A204.1 (cell line): ENCODE results near the gene NCSTN.
"Not testable (repeated sequence)": the region's sequence is repeated elsewhere in the genome, so short reads cannot be mapped to it uniquely, and the experiment has no call there.

Experiments used
- FAIRE-seq: peaks from 2 replicates; lab custom pipeline; 2012; peaks lifted over from hg19 to GRCh38; lab: Jason Lieb, UNC

Gene NCSTN

GRCh38 chr1:160371756-160372155 lies 28.6 kb downstream of the NCSTN start:
- FAIRE-seq: no peak

DNA sequence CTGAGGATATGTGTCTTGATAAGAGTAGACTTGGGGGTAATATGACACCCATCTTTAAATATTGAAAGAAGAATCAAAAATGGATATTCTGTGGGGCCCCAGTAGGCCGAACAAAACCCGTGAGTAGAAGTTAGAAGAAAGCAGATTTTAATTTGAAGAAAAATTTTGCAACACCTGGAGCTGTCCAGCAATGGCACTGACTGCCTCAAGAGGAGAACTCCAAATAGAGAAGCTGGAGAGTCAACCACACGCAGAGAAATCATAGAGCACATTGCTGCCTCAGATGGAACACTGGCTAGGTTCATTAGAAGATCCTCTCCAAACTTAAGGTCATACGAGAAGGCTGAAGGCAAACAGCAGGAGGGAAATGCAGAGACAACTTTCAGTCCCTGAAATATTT lies 30.5 kb downstream of the NCSTN start:
- no peak for FAIRE-seq

GRCh38 chr1:160374306-160375110 lies 31.3 kb downstream of the NCSTN start:
- FAIRE-seq: no peak

DNA sequence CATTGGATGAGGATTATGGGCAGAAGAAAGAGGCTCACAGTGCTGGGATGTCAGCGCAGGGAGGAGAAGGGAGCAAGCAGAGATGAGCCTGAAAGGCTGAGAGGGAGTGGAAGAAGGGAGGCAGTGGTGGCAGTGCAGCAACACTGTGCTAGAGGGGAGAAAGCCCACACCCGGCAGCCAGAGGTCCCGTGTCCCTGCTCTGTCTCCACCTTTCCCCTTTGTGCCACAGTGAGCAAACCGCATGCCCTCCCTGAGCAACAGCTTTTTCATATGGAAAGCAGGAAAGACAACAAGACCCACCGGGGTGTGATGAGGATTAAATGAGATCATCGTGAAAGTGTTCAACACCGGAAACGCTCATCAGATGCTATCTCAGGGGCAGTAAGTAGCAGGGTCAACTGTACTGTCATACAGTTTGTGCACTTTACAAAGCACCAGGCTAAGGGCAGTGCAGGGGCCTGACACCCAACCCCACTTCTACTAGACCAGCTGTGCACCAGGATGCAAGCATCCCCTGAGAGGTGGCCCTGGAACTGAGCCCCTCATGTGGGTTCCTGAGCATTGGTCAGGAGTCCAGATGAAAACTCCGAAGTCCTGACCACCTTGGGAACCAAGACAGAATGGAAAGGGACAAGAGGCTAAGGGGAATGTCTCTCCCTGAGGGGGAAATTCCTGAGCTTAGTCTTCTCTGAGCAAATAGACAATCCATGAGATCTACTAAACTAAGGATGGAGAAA lies 32.8 kb downstream of the NCSTN start:
- FAIRE-seq: no peak

GRCh38 chr1:160376525-160377131 lies 33.4 kb downstream of the NCSTN start:
- peak; percentile 54 for FAIRE-seq

DNA sequence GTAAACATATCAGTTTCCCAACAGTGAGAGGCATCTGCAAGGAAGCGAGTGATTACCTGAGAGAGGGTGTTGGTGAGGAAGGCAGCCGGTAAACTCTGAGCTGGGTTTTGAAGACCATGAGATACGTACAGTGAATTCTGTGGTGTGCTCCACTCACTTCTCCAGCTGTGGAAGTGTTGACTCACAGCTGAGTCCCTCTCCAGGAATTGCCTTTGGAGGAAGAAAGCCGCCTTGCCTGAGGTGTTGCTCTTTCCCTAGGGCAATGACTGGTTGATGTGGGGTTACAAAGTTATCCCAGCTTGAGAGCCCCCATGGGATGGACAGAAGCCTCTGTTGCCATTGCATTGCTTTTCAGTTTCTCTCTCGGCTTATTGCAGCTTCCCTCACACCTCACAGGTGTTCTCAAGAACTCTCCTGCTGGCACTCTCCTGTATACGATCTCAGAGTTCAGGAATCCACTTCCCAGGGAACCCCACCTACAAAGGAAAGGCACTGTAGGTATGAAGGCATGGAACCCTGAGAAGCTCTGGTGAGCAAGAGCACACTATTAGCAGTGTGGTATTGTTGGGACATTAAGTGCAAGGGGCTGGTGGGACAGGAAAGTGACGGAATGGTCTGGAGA lies 34.5 kb downstream of the NCSTN start:
- FAIRE-seq: no peak

DNA sequence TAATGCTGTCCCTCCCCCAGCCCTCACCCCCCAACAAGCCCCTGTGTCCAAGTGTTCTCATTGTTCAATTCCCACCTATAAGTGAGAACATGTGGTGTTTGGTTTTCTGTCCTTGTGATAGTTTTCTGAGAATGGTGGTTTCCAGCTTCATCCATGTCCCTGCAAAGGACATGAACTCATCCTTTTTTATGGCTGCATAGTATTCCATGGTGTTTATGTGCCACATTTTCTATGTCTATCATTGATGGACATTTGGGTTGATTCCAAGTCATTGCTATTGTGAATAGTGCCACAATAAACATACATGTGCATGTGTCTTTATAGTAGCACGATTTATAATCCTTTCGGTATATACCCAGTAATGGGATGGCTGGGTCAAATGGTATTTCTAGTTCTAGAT lies 41.6 kb downstream of the NCSTN start:
- not testable (repeated sequence) for FAIRE-seq

GRCh38 chr1:160388406-160388805 lies 45.2 kb downstream of the NCSTN start:
- not testable (repeated sequence) for FAIRE-seq

DNA sequence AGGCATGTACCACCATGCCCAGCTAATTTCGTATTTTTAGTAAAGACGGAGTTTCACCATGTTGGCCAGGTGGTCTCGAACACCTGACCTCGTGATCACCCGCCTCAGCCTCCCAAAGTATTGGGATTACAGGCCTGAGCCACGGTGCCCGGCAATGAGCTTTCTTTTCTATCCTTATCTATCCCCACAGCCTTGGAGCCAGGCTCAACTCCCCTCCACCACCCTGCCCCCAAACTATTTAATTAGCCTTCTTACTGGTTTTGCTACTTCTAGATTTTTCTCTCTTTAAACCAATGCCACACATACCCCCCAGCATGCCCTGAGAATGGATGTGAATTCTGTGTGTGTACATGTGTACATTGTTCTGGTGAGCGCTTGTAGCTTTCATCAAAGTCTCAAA lies 51.5 kb downstream of the NCSTN start:
- no peak for FAIRE-seq

GRCh38 chr1:160397651-160398050 lies 54.5 kb downstream of the NCSTN start:
- FAIRE-seq: no peak

- no peak for FAIRE-seq
Observed at GRCh38 chr1:160398823-160399222, 55.6 kb downstream of the NCSTN start.

- no peak for FAIRE-seq
Observed at GRCh38 chr1:160399544-160400222, 56.5 kb downstream of the NCSTN start.

DNA sequence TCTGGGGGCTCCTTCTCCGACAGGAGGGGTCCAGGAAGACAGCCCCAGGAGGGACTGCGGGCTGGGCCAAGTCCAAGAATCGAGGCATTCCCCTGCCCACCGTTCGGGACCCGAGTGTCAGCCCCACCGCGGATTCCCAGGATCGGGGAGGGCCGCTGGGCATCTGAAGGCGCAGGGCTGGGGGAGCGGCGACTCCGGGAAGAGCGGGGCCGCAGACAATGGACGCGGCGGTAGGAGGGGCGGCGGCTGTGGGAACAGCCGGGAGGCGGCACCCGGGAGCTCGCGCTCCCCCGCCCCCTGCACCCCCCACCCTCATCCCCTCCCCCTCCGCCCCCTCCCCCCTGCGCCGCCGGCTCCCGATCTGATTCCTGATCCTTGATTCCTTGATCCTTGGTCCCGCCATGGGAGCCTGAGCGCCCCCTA lies 57.1 kb downstream of the NCSTN start, which contains the start of gene VANGL2:
TSS of gene VANGL2 (plus strand) at position 342 of the 423 bp plus-strand sequence. CDS start 15,274 bp downstream, outside the sequence.
- no peak for FAIRE-seq

DNA sequence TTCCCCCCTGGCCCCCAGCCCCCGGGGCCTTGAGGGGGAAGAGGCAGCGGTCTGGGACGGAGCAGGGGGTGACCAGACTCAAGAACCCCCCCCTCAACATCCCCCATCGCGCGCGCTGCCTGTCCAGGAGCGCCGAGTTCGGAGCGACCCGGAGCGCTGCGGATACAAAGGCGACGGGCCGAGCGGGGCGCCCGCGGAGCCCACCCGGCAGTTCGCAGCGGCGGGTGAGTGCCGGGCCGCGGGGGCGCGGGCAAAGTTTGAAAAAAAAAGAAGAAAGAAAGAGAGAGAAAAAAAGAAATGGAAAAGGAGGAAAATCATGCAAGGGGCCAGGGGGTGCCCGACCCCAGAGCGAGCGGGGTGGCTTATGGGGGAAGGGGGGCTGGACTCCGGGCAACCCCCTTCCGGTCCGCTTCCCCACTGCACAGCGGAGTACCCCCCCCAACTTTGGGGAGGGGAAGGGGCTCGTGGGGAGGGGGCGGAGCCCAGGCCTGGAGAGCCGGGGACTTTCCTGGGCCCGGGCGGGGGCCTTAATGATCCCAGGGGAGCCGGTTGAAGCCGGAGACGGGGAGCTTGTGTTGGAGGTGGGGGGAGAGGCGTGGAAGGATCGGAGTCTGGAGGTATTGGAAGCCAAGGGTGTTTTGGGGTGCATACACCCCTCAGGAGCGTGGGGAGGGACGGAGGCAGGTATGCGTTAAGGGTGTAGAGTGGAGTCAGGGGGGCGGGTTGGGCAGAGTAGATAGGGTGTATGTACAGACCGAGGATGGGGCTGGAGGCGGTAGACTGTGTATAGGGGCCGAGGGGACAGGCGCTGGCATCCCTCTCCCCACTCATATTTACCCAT lies 57.7 kb downstream of the NCSTN start:
- FAIRE-seq: no peak

- no peak for FAIRE-seq
Observed at GRCh38 chr1:160401487-160401805, 58.3 kb downstream of the NCSTN start.

GRCh38 chr1:160402001-160402795 lies 59.0 kb downstream of the NCSTN start:
- no peak for FAIRE-seq

- FAIRE-seq: no peak
Observed at GRCh38 chr1:160403244-160403643, 60.1 kb downstream of the NCSTN start.

DNA sequence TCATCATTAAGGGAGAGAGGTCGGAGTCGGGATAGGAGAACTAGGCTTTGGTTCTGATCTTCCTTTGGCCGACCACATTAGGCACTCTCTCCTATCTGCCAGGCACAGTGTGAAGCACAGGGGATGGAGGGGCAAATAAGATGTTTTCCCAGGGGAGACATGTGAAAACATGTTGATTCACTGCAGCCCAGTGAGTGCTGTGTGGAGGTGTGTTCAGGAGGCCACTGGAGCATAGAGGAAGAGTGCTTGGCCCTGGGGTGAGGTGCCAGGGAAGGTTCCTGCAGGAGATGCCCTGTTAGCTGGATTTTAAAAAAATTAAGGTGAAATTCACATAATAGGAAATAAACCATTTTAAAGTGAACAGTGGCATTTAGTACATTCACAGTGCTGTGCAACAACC lies 60.9 kb downstream of the NCSTN start:
- no peak for FAIRE-seq

DNA sequence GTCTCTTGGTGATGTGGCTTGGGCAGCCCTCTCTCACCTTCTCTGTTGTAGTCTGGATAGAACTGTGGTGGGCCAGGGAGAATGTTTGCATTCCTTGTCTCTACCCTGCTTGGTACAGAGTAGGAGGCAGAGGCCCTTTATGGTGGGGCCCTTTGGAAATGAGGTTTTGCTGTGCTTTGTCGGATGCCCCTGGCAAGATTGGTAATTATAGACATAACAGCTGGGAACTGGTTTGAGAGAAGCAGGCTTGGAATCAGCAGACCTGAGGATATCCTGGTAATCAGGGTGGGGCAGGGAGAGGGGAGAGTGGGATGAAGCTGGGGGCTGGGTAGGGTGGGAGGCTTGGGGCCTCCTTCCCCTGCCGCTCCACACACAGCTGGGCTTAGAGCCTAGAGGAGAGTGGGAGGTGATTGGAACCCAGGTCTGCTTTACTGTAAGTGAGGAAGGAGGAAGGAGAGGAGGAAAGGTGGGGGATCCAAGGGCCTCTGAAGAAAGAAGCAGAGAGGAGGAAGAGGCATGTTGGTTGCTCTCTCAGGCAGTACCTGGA lies 62.2 kb downstream of the NCSTN start:
- no peak for FAIRE-seq
